ENCODE measurements around the gene LMBRD2.
A peak's percentile ranks its signal among the peaks of the same experiment; 100 is the strongest.

Gene LMBRD2

DNA sequence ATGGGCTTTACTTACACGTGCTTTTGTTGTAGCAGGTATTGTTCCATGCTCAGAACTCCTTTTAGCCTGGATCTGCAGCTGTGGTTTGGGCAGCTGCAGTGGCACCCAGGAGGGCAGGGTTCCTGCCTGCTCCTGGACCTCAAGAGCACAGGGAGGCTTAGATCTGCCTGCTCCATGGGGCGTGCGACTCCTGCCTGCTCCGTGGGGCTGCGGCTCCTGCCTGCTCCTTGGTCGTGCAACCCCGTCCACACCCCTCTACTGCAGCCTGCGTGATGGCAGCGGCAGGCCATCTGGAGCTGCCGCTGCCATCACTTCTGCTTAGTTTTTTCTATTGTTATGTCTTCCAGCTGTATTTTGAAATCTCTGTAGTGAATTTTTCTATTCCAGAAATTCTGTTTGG is 73.3 kb downstream of the LMBRD2 start:
- no peaks in the 10 kb centered on the region for H3K36me3 ChIP-seq (ENCODE audit: insufficient read depth, low read length)
- TF ChIP-seq EZH2 (IDR thresholded peaks at IDR 0.05; ENCODE audit: borderline replicate concordance, low read depth, low read length, severe bottlenecking): no peak
- TF ChIP-seq, protein P1, sequence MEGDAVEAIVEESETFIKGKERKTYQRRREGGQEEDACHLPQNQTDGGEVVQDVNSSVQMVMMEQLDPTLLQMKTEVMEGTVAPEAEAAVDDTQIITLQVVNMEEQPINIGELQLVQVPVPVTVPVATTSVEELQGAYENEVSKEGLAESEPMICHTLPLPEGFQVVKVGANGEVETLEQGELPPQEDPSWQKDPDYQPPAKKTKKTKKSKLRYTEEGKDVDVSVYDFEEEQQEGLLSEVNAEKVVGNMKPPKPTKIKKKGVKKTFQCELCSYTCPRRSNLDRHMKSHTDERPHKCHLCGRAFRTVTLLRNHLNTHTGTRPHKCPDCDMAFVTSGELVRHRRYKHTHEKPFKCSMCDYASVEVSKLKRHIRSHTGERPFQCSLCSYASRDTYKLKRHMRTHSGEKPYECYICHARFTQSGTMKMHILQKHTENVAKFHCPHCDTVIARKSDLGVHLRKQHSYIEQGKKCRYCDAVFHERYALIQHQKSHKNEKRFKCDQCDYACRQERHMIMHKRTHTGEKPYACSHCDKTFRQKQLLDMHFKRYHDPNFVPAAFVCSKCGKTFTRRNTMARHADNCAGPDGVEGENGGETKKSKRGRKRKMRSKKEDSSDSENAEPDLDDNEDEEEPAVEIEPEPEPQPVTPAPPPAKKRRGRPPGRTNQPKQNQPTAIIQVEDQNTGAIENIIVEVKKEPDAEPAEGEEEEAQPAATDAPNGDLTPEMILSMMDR (IDR thresholded peaks at IDR 0.05; ENCODE audit: borderline replicate concordance, extremely low read depth, low read length, poor library complexity, severe bottlenecking): no peak
- H3K79me2 ChIP-seq (ENCODE audit: insufficient read depth, low read length): no peaks in the 10 kb centered on the region
- no peak overlapping the region for H3K4me2 ChIP-seq (ENCODE audit: insufficient read depth, low read length)
- no peaks in the 10 kb centered on the region for H3K9me3 ChIP-seq (ENCODE audit: insufficient read depth, low read length, severe bottlenecking)
- H3K27ac ChIP-seq (ENCODE audit: low read length): no peak overlapping the region
- H3K4me3 ChIP-seq (ENCODE audit: low read depth in 1 of 2, low read length in 2 of 2): no peak overlapping the region
- H4K20me1 ChIP-seq (ENCODE audit: insufficient read depth, low read length): no peaks in the 10 kb centered on the region
- H2AFZ ChIP-seq (ENCODE audit: low read depth, low read length): no peak overlapping the region
- H3K4me1 ChIP-seq (ENCODE audit: insufficient read depth, low read length): peaks cover 10% of the 10 kb centered on the region
- no peaks in the 10 kb centered on the region for H3K27me3 ChIP-seq (ENCODE audit: insufficient read depth, low read length, poor library complexity)
- no peak overlapping the region for H3K9ac ChIP-seq (ENCODE audit: low read depth, low read length)
- ATAC-seq (ENCODE audit: insufficient read depth, low read depth): no peak
- no peak for DNase-seq

DNA sequence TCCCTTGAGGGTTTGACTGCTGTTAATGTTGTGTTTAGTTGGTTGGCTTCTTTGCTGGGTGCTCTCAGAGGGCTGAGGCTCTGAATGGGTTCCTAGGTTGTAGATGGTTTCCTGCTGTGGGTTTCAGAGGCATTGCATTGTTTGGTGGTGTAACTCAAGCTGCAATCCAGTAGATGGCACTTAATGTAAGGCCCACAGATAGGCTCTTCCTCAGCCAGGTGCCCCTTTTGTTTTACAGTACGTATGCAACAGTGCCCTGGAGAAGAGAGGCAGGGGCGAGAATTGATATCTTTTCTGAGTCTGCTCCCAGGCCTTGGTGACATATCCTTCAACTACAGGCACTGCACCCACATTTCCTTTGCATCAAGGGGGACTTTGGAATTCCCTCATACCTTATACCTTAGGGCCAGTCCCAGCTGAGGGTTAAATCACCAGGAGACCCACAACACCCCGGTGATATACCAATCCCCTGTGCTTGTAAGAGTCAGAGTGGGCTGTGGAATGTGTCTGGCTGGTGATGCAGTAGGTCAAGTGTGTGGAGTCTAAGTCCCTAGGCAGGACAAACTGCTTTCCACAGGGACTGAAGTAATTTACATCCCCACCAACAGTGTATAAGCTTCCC is 78.0 kb downstream of the LMBRD2 start:
- no peaks in the 10 kb centered on the region for H3K9me3 ChIP-seq (ENCODE audit: insufficient read depth, low read length, severe bottlenecking)
- TF ChIP-seq, protein P1 (IDR thresholded peaks at IDR 0.05; ENCODE audit: borderline replicate concordance, extremely low read depth, low read length, poor library complexity, severe bottlenecking): peak; percentile 81
- no peak for TF ChIP-seq EZH2 (IDR thresholded peaks at IDR 0.05; ENCODE audit: borderline replicate concordance, low read depth, low read length, severe bottlenecking)
- H3K4me1 ChIP-seq (ENCODE audit: insufficient read depth, low read length): peaks cover 25% of the 10 kb centered on the region
- no peaks in the 10 kb centered on the region for H3K27me3 ChIP-seq (ENCODE audit: insufficient read depth, low read length, poor library complexity)
- H3K4me2 ChIP-seq (ENCODE audit: insufficient read depth, low read length): no peak overlapping the region; the same call in 1 of the 2 replicates
- H3K79me2 ChIP-seq (ENCODE audit: insufficient read depth, low read length): no peaks in the 10 kb centered on the region
- no peaks in the 10 kb centered on the region for H3K36me3 ChIP-seq (ENCODE audit: insufficient read depth, low read length)
- ATAC-seq (ENCODE audit: insufficient read depth, low read depth) (peak; percentile 94), DNase-seq (peak; percentile 67)
- H3K27ac ChIP-seq (ENCODE audit: low read length): peak overlapping the region; percentile 44
- no peak overlapping the region for H3K9ac ChIP-seq (ENCODE audit: low read depth, low read length)
- no peaks in the 10 kb centered on the region for H4K20me1 ChIP-seq (ENCODE audit: insufficient read depth, low read length)
- H3K4me3 ChIP-seq (ENCODE audit: low read depth in 1 of 2, low read length in 2 of 2): no peak overlapping the region
- H2AFZ ChIP-seq (ENCODE audit: low read depth, low read length): peak overlapping the region; percentile 38

DNA sequence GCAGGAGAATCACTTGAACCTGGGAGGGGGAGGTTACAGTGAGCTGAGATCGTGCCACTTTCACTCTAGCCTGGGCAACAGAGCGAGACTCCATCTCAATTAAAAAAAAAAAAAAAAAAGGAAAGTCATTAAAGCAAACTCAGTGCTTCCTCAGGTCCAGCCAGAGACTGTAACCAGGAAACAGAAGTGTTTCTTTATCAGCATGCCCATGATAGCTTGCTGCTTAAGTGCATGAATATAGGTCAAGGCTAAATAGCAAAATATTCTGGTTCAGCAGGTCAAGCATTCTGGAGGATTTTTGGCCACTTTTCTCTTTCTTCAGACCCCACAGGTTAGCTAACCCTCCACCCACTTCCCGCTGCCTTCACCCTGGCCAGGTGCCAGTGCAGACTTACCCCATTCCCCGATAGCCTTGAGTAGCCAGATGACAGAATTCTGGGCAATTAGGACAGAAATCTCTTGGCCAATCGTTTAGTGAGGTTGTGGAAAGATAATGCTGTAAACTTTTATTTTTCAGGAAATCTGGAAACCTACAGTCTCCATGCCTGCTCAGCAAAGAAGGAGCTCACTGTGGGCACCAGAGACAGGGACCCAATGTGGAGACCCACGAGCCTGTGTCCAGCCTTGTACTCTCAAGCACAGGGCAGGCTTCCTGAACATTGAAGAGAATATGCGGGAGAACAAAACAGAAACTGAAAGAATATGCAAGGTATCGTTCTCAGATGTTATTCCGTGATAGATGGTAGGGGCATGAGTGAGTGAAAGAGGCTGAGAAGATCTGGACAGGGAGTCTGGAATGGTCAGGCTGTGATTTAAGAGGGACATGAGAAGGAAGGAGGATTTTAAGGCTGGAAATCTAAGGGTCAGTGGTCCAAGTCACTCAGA is 80.8 kb downstream of the LMBRD2 start:
- no peaks in the 10 kb centered on the region for H3K9me3 ChIP-seq (ENCODE audit: insufficient read depth, low read length, severe bottlenecking)
- peak; percentile 61 for ATAC-seq (ENCODE audit: insufficient read depth, low read depth)
- no peak for TF ChIP-seq EZH2 (IDR thresholded peaks at IDR 0.05; ENCODE audit: borderline replicate concordance, low read depth, low read length, severe bottlenecking)
- TF ChIP-seq, protein P1 (IDR thresholded peaks at IDR 0.05; ENCODE audit: borderline replicate concordance, extremely low read depth, low read length, poor library complexity, severe bottlenecking): no peak
- H2AFZ ChIP-seq (ENCODE audit: low read depth, low read length): peak overlapping the region; percentile 76
- peak overlapping the region; percentile 28 for H3K9ac ChIP-seq (ENCODE audit: low read depth, low read length)
- no peaks in the 10 kb centered on the region for H3K79me2 ChIP-seq (ENCODE audit: insufficient read depth, low read length)
- peak overlapping the region; percentile 62 for H3K4me2 ChIP-seq (ENCODE audit: insufficient read depth, low read length)
- no peak for DNase-seq
- H3K36me3 ChIP-seq (ENCODE audit: insufficient read depth, low read length): no peaks in the 10 kb centered on the region
- H4K20me1 ChIP-seq (ENCODE audit: insufficient read depth, low read length): no peaks in the 10 kb centered on the region
- no peaks in the 10 kb centered on the region for H3K27me3 ChIP-seq (ENCODE audit: insufficient read depth, low read length, poor library complexity)
- H3K27ac ChIP-seq (ENCODE audit: low read length): peak overlapping the region; percentile 56
- peak overlapping the region in 1 of 2 experiments; percentile 51; a peak in 2 of 4 replicates for H3K4me3 ChIP-seq (ENCODE audit: low read depth in 1 of 2, low read length in 2 of 2)
- H3K4me1 ChIP-seq (ENCODE audit: insufficient read depth, low read length): peaks cover 25% of the 10 kb centered on the region

Measured in DND-41 (cell line).